ENCODE results near the gene SUN5.

- no peak for TF ChIP-seq CTCF (IDR thresholded peaks at IDR 0.05)
- TF ChIP-seq POLR2A (IDR thresholded peaks at IDR 0.05): no peak
Observed at GRCh38 chr20:32960849-32961731, 43.1 kb downstream of the SUN5 start.

Data from testis (tissue), 2 donors.